Fibroblast of skin of abdomen (primary cell): ENCODE results near the gene WDR49. TPM values are rescaled to one million over a fixed set of nuclear protein-coding genes. Genes with fewer than 3 reads are reported as not detected.
"Not testable (repeated sequence)": the region's sequence is repeated elsewhere in the genome, so short reads cannot be mapped to it uniquely, and the experiment has no call there.

Source experiments
- DNase-seq: peaks from one replicate; pipeline ENCODE4 v3.0.0-alpha.2; 2013
- polyA plus RNA-seq, 2 experiments: library from polyadenylated mRNA; unstranded; fragments of 120-200 nt; gene quantifications; one replicate each; pipeline ENCODE4 v1.2.1, GENCODE V29; 2013; ENCODE audit not compliant: insufficient read length in 2 of 2

WDR49 gene
- not detected for polyA plus RNA-seq (2013, experiment 1 of 2; ENCODE audit: insufficient read length)
- polyA plus RNA-seq (2013, experiment 2 of 2; ENCODE audit: insufficient read length), result not detected

DNA sequence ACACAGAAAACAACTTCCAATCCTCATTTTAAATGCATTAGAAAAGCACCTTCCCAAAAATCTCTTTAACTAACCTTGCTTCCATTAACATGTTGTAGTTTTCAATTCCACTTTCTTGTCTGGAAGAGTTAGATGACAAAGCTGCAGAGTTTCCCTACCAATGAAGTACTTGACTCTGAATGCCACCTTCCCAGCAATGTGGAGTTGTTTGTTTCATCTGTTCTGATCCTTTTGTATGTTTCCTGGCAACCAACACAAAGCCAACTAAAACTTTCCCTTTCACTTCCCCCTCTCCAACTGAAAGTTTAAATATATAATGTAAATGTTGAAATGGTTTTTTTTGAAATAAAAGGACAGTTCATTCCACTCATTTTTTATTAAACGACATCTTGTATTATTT lies at the start of gene WDR49:
Gene WDR49 (minus strand): TSS at position 183 of the 400 bp plus-strand sequence. CDS start 517 bp downstream, outside the sequence.
- DNase-seq, result no peak

DNA sequence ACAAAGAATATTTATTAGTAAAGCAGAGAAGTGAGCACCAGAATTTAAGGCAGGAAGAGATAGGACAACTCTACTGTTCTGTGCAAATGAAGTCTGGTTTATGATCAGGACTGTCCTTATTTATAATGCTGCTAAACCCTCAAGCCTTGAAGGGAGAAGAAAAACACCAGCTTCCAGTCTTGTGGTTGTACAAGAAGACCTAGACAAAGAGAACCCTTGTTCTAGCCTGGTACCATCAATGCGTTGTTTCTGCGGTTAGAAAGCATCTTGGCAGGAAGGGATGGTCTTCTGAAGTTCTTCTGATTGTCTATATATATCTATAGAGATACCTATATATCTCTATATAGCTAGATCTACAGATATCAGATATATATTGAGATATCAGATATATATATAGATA lies 47.2 kb upstream of the WDR49 start:
- no peak for DNase-seq

DNA sequence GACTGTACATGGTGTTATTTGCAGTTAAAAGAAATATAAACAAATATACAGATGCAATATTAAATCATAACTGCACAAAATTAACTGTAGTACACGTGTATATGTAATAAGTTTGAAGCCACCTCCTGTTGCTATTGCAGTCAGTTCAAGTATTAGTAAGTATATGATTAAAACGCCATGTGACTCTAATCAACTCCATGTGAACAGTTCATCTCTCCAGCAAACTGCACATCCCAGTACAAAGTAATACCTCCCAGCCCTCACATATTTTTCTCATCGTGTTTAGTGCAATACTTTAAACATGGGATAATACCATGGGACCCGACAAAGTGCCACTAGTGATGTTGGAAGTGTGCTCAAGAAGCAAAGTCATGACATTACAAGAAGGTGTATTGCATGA lies 46.3 kb upstream of the WDR49 start:
- peak; percentile 17 for DNase-seq

DNA sequence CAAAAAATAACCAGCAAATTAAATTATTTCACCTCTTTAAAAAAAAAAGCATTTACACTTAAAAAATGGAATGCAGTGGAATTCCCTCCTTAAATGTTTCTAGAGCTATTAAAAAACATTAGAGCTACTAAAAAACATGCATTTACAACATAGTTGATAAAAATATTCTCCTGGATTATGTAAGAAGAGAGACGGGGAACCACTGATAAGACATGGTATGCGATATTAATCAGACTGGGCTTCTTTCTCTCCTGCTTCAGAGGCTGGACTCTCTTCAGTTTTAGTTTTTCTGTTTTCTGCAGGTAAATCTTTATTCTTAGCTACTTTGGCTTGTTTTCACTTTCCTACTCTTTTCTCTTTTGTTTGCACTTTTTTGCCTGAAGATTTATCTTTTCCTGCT lies 40.4 kb upstream of the WDR49 start:
- no peak for DNase-seq

DNA sequence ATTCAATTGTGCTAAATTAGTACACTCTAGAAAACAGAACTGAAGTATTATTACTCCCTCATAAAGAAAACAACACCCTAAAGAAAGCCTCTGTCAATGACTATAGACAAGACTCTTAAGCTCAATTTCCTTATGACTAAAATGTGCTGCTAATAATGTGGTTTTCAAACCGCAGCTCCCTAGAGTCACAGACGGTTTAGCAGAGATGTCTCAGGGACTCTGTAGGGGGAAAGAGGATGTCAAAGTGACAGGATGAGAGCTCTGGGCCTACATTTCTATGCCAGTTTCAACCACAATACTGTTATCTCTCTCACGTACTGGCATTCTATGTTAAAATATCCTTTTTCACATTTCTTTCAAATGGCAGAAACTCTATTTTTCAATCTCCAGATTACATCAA lies 37.6 kb upstream of the WDR49 start:
- peak; percentile 6 for DNase-seq

DNA sequence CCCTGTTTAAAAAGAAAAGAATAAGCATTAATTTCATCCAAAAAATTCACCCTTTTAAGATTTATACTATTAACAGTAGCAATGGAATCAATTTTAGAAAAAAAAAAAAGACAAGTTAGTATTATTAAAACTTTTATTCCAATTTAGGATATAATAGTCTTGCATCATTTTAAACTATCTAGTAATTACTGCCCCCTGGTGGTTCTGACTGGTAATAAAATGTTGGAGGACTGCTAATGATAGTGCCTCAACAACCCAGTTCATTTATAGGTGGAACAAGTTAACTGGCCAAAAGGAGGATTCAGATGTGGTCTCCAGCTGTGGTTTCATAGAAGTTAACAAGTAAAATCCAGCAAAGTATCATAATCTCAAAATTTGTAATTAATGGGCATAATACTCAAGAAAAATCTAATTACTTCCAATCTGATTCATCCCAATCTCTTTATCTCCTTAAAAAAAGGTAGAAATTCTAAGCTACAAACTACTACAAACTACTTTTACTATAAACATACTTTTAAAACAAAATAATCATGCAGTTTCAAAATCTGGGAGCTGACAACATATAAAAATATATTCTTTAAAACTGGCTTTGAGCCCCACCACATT lies 30.7 kb upstream of the WDR49 start:
- DNase-seq, result peak; percentile 46

DNA sequence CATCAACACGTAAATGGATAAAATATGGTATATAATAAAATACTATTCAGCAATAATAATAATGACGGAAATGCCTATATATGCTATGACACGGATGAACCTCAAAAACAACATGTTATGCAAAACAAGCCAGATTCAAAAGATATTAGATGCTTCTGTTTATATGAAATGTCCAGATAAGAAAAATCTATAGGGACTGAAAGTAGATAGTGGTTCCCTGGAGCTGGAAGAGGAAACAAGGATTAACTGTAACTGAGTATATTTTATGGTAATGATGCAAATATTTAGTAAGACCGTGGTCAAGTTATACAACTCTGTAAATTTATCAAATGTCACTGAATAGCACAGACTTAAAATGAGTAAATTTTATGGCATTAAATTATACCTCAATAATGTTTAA lies 25.8 kb upstream of the WDR49 start:
- DNase-seq, result no peak

DNA sequence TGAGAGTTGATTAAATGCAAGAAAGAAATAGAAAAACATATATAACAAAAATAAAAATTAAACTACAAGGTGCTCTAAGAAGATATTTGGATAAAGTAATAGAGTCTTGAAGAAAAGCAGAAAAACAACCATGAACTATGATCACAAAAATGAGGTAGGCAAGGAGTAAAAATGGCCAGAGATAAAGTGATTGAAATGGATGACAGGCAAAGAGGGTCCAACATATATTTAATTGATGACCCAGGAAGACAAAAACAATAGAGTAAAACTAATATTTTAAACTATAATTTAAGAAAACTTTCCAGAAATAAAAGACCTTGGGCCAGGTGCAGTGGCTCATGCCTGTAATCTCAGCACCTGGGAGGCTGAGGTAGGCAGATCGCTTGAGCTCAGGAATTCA lies 22.1 kb upstream of the WDR49 start:
- no peak for DNase-seq

DNA sequence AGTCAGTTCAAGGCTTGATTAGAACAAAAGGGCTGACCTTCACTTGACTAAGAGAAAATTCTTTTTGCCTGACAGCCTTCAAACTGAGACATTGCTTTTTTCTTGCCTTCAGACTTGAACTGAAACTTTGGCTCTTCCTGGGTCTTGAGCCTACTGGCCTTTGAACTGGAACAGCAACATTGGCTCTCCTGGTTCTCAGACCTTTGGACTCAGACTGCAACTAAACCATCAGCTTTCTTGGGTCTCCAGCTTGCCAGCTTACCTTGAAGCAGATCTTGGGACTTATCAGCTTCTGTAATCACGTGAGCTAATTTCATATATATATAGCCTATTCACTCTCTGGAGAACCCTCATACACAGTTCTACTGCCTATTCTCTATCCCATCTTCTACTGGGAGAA lies 19.5 kb upstream of the WDR49 start:
- DNase-seq, result no peak

DNA sequence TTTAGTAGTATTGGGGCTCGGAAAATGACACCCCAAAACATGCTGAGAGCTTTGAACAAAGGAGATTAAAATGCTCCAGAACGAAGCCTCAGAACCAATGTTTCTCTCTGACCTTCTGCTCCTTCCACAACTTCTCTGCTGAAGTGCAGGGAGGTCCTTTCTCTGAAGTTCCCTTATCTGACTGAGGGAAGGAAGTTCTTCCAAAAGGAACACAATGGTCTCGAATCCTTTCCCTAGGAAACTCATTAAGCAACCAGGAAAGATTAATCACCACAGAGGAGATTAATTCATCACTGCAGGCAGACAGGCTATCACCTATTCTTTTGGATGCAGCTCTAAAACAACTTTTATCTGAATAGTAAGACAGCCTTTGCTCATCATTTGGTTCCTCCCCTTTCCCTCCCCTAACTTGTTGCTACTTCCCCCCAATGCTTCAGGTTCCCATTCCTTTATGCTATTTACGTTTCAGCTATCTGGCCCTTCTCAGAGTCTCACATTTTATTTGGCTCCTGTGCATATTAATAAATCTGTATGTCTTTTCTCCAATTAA lies 18.2 kb upstream of the WDR49 start:
- DNase-seq, result no peak

DNA sequence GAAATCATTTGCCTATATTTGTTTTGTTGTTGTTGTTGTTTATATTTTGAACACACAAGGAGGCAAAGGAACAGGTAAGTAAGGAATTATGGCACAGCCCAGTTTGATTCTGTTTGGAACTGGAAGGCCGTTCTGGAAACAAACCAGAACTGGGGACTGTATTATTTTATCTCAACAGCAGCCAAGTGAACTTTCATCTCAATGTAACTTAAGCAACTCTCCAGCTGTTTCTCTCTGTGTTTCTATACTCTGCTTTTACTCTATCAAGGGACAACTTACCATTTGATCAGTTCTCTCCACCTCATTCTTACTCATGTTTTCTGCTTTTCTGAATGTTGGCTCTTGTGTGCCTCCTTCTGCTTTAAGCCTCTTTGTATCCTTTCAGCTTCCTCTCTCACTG lies 16.0 kb upstream of the WDR49 start:
- DNase-seq, result no peak

DNA sequence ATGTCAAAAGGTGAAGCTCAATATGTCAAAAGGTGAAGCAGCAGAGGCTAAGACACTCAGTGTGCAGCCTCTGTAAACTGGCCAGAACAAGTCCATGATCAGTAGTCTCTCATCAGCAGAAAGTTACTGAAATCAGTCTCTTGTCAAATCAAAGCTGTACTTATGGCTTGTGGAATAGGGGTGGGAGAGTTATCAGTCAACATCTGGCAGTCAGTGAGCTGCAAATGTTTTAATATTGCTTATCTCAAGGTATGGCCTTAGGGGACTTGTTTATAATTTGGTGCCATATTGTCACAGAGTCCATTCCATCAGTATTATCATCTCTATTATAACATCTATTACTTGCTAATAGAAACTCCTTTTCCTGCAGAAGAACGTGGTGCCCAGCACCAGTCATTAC lies 14.9 kb upstream of the WDR49 start:
- no peak for DNase-seq

DNA sequence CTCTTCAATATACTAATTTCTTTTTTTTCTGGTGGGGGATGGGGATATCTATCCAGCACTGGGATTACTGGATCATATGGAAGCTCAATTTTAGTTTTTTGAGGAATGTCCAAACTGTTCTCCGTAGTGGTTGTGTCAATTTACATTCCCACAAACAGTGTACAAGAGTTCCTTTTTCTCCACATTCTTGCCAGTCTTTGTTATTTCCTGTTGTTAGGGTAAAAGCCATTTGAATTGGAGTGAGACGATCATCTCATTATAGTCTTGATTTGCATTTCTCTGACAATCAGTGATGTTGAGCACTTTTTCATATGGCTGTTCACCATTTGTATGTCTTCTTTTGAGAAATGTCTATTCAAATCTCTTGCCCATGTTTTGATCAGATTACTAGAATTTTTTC lies 12.8 kb upstream of the WDR49 start:
- DNase-seq, result no peak

DNA sequence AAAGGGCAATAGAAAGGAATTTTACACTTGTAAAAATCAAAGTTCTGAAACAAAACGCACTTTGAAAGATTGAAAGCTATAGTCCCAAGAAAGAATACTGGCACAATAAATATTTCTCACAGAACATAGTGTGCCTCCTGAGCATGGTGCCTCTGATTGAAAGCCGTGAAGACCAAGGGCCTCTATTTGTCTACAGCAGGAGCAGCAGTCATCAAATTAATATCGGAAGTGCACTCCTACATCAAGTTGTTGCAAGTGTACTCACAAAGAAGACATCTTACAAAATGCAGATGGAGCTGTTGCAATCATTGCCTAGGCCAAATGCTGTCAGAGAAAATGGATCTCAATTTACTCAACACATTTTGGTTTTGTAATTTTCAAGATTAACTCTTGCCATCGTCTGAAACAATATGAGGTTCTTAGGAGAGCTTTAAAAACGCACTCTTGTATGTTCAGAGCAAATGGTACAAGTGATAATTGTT lies 9.2 kb upstream of the WDR49 start:
- no peak for DNase-seq

DNA sequence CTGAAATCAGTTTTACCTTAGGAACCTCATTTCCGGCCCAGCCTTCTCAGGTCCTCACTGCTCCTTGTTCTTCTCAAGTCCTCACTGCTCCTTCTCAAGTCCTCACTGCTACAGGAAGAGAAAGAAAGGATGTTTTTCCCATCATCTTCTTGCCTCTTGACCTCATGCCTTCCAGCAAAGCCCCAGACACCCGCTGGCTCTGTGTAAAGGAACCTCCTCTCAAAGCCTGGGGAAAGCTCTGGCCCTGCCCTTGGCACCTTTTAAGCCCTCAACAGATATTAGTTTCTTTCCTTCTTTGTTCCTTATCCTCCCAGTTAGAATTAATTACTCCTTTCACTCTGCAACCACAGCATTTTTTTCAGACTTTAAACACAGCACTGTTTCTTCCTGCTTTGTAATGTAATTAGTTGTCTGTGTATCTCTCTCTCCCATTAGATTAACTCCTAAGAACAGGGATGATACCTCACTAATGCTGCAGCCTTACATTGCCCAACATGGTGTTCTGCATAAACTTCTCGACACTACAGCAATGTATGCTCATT lies 4.0 kb upstream of the WDR49 start:
- DNase-seq, result no peak

DNA sequence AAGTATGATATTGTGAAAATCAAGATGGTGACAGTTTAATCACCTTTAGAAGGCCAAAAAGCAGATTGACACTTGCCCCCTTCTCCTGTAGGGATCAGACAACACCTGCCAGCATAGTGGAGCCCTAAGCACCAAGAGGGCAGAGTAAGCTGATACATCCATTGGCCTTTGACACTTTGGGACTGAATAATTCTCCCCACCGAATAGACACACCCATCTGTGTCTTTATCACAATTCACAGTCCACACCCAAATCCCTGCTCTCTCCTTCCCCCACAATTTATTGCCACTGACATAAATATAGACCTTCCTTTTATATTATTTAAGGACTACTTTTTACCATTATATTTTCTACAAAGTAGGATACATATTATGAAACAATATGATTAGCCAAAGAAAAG lies 3.1 kb upstream of the WDR49 start:
- DNase-seq, result no peak

DNA sequence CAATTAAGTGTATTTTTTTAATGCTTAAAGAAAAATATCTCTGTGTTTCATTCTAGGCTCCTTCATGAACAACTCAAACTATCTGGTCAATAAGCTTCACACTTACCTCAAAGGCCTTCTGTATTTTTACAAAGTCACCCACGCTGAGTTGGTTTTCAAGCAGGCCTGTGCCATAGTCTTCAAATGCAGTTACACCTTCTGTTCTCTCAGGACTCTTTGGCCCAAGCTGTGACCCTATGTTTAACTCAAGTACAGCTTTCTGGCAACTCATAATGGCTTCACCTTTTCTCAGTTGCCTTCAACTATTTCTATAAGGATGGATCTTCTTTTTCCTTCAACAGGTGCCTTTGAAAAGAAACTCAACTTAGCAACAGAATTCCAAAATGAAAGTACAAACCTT lies 587 bp downstream of the WDR49 start:
- no peak for DNase-seq

DNA sequence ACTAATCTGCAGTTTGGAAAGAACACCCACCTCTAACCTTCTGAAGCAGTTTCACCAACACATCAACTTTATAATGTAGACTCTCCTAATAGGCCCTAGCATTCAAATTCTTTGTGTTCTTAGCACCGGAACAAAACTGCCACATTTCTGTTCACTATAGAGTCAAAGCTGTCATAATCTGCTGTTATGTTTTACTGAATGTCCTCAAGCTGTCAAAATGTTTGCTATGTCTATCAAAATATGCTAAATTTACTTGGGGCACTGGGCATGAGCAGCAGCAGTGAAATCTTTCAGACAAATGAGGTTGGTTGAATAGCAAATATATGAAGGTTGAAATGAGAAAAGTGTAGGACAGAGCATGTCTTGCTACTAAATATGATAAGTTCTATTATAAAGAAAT lies 1.9 kb downstream of the WDR49 start:
- no peak for DNase-seq

DNA sequence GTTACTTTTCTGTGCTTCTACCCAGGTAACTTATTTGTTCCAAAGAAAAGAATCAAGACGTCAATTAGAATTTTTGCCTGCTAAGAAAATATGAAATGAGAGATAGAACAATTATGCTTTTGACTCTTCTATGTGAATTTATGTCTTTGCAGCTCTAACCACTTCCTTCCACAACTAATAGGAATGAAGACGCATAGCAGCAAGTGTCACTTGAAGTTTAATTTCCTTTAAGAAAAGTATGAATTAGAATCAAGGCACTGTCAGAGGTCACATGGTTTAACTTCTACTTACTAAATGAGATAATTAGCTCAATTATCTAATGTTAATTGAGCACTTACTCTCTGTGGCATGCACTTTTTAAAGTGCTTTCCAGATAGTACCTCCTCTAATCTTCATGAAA lies 3.3 kb downstream of the WDR49 start:
- no peak for DNase-seq

DNA sequence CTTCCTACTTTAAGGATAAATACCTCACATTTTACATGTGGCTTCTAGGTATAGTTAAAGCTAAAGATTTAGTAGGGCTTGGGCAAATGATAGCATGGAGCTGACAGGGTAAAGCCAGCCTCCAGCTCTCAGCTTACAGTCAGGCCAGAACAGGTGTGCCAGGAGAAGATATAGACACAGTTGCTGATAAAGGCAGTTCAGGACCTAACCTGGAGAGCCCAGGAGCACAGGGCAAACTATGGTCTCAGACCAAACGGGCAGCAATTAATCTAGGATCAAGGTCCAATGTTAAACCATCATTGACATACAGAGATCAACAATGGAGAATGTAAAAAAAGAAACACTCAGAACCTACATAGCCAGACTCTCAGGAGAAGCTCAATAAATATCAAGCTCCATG lies 4.0 kb downstream of the WDR49 start:
- DNase-seq, result no peak

DNA sequence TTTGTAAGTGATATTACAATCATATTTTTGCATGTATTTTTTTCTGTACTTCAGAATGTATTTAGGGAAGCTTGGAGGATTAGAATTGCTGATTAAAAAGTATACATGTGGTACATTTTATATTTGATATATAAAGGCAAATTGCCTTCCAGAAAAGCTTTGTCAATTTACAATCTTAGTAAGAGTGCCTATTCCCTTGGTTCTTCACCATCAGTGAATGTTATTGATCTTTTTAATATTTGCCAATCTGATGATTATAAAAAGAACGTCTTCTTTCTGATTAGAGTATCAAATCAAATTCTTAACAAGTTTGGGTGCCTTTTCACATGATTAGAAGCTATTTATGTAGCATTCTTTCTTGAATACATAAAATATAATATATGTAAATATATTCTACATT lies 9.1 kb downstream of the WDR49 start:
- DNase-seq, result no peak

DNA sequence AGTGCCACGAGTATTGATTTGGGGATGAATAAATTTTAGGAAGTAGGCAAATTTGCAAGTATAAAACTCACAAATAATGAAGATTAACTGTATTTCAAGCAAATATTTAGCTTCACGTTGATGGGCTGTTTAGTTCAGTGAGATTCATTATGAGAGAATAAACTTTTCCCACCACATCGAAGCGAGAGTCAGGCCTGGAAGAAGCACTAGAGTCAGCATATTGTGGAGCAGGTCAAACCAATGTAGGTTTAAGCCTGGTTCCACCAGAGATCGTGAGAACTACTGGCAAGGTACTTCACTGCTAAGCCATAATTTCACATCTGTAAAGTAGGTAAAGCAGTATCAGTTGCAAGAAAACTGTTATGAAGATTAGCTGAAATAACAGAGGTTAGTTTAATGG lies 22.3 kb downstream of the WDR49 start:
- DNase-seq, result no peak

DNA sequence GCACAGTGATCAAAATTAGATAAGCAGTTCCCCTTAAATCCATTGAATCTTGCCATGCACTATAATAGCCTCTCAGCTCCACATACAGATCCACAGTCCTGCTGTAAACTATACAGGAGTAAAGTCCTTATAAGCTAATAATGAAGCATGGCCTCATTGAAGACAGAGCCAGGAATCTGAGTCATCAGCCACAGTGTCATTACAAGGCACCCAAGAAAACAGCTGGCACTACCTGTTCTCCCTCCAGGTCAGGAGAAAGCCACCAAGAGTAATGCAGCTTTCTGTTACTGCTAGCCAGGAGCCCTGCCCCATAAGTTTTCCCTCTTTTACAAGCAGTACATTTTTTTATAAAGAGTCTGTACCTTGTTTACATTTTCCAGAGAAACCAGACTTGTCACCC lies 27.3 kb downstream of the WDR49 start:
- DNase-seq, result no peak

DNA sequence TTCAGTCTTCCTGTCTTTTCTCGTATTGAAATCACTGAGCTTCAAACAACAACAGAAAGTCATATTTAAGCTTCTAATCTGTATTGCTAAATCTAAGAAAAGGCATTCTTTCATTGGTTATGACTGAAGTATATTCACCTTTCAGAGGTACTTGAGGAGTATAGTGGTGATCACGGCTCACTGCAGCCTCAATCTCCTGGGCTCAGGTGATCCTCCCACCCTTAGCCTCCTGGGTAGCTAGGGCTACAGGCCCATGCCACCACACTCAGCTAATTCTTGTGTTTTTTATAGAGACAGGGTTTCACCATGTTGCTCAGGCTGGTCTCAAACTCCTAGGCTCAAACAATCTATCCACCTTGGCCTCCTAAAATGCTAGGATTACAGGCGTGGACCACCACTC lies 38.7 kb downstream of the WDR49 start:
- no peak for DNase-seq

DNA sequence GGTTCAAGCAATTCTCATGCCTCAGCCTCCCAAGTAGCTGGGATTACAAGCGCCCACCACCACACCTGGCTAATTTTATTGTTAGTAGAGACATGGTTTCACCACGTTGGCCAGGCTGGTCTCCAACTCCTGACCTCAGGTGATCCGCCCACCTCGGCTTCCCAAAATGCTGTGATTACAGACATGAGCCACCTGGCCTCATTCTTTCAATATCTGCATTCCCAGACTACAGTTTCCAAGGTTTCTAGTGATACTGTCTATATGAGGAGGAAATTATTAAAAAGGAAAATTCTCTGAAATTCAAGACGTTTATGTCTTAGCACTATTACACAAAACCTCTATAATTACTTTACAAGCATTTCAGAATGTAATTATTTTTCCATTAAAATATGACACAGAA lies 39.5 kb downstream of the WDR49 start:
- DNase-seq, result not testable (repeated sequence)
